ENCODE data around the gene ARL8B. TPM values are rescaled to one million over a fixed set of nuclear protein-coding genes. Genes with fewer than 3 reads are reported as not detected.

ARL8B gene
- total and polyA plus RNA-seq, 9 of the 15 experiments (the other 6 are each of a cell fraction or from before 2014, with no cell fraction given), result 28.5 to 99.4 (median 77.2) TPM

GRCh38 chr3:5214352-5214751, 92.3 kb downstream of the ARL8B start (continued):
- TF ChIP-seq E2F4 (CRISPR knock-in tag; IDR thresholded peaks at IDR 0.05; ENCODE audit: low read depth), result no peak
- TF ChIP-seq HNRNPLL (IDR thresholded peaks at IDR 0.05; ENCODE audit: low read depth, low read length, poor library complexity, severe bottlenecking), result no peak
- no peak for TF ChIP-seq BCLAF1 (IDR thresholded peaks at IDR 0.05; ENCODE audit: borderline replicate concordance in 1 of 2, control insufficient read depth in 1 of 2, low read depth in 2 of 2, low read length in 1 of 2)

DNA sequence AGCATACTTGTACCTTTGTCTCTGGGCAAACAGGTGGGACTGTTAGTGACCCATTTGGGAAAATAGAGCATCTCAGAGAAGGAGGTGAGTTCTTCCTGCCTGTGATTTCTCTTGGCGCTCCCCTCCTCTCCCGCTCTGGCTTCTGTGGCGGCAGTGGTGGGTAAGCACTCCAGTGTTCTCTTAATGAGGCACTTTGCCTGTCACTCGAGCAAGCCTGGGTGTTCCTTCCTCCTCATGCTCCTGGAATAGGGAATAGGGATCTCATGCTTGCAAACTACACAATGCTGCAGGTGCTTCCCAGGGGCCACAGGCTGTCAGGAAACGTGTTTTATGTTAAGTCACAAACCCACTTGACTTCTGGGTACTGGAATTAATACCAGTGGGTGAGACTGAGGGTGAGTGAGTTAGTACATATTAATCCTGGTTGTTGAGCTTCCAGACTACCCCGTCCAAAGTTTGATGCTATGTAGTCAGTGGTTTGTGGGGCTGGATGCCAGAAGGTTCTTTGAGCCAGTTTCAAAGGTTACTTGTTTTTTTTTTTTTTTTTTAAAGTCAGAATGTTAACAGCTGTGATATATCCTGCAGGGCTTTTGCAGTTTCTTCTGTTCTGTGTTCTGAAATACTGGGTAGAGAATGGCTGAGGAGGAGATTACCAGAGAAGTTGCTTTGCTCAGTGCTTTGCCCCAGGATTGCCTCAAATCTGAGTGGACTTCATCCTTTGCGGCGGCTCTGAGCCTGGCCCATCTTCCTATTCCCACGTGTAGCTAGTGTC, 95.9 kb downstream of the ARL8B start:
- FAIRE-seq (no peak), ATAC-seq (no peak), DNase-seq (ENCODE audit: extremely low read depth in 1 of 4, low spot score in 3 of 4) (no peak)
- Histone ChIP-seq H2AFZ (ENCODE audit: low read depth, low read length) (no peak overlapping the region), H3K4me2 (ENCODE audit: insufficient read depth, low read length) (no peak overlapping the region), H3K27me3 (ENCODE audit: control insufficient read depth in 2 of 2, insufficient read depth in 2 of 2, low read length in 2 of 2) (no peaks in the 10 kb centered on the region), H4K20me1 (replicated peaks; ENCODE audit: control insufficient read depth, insufficient read depth, low read length) (no peaks in the 10 kb centered on the region), H3K4me3 (no peak overlapping the region), H3K36me3 (ENCODE audit: control insufficient read depth, insufficient read depth, low read length) (peaks cover 54% of the 10 kb centered on the region), H3K27ac (ENCODE audit: extremely low read depth, low read depth, low read length) (no peak overlapping the region), H3K9me1 (ENCODE audit: control insufficient read depth, insufficient read depth, low read length) (no peaks in the 10 kb centered on the region), H3K4me1 (replicated peaks in 1 of 2; ENCODE audit: control insufficient read depth in 2 of 2, insufficient read depth in 2 of 2, low read length in 2 of 2) (peaks cover 0 to 3% of the 10 kb centered on the region in 2 experiments; a peak in 2 of 5 replicates), H3K79me2 (ENCODE audit: control insufficient read depth, insufficient read depth, low read length) (no peaks in the 10 kb centered on the region), H3K9ac (ENCODE audit: insufficient read depth in 1 of 2, low read depth in 2 of 2, low read length in 2 of 2) (no peak overlapping the region), H3K9me3 (replicated peaks; ENCODE audit: control insufficient read depth, insufficient read depth, low read depth, low read length) (no peaks in the 10 kb centered on the region)
- in situ Hi-C loops (cut with MboI) (no loop called here), intact Hi-C loops (cut with micrococcal nuclease) (no loop called here)
- 68% methylated on average over 9 of the region's 9 CpGs for WGBS (ENCODE audit: insufficient coverage, low coverage, missing lambda C conversion rate)
- ChIA-PET CTCF (ENCODE audit: low intra/inter-chr PET ratio) (no interaction called here), POLR2A (interaction anchor here (1.0 to 2.0 kb wide), 3 partner anchors 14 to 20 kb away, joined by 3 to 6 read pairs (median 4); no protein-coding TSS in a partner anchor)
- BruUV-seq (replicated peaks), result no TSS peak
- TF ChIP-seq TEAD2 (tag; IDR thresholded peaks at IDR 0.05) (no peak), PCBP1 (IDR thresholded peaks at IDR 0.05; ENCODE audit: low read depth, low read length, poor library complexity, severe bottlenecking) (no peak), TBL1XR1 (IDR thresholded peaks at IDR 0.05; ENCODE audit: low read length in 2 of 2) (no peak), HDGF (IDR thresholded peaks at IDR 0.05) (no peak), ZNF3 (CRISPR knock-in tag; IDR thresholded peaks at IDR 0.05) (no peak), ELK3 (CRISPR knock-in tag; IDR thresholded peaks at IDR 0.05) (no peak), ZBTB7A (IDR thresholded peaks at IDR 0.05; ENCODE audit: borderline replicate concordance, control insufficient read depth, low read depth, low read length) (no peak), NUFIP1 (IDR thresholded peaks at IDR 0.05; ENCODE audit: partially characterized antibody) (no peak), MAZ (CRISPR knock-in tag; conservative IDR thresholded peaks at IDR 0.05 in 1 of 2, IDR thresholded peaks at IDR 0.05 in 1 of 2) (no peak), RUNX1 (IDR thresholded peaks at IDR 0.05; ENCODE audit: low read depth) (no peak), NR2C1 (IDR thresholded peaks at IDR 0.05) (no peak), NR2C1 (tag; IDR thresholded peaks at IDR 0.05) (no peak), SMARCA5 (IDR thresholded peaks at IDR 0.05) (no peak)

Measured in K562 (cell line).